ENCODE measurements around the gene AQP3. TPM values are rescaled to one million over a fixed set of nuclear protein-coding genes. Genes with fewer than 3 reads are reported as not detected.

AQP3 gene
- total RNA-seq, 1 experiment from 2014 or later = 1.0 TPM

DNA sequence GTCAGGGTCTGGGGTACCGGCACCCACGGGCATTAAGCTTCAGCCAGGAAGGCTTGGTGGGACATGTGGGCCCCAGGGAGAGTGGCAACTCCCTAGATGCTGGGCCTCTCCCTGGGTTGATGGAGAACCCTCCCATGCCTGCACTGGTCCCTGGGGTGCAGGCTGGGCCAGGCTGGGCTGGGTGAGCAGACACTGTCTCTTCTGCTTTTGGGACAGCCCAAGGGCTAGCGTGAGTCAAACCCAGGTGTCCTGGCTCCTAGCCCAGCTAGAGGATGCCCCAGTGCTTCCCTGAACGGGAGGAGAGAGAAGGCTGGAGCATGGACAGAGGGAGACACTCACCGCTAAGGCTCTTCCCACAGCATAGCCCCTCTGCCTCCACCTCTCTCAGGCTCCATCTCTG lies 39.3 kb downstream of the AQP3 start:
- CTCF ChIA-PET = interaction anchor here (0.6 to 1.4 kb wide), 3 partner anchors 39 to 46 kb away, joined by 3 read pairs; partner anchors contain the start of gene AQP3
- Histone ChIP-seq H3K9me3 (ENCODE audit: control insufficient read depth, insufficient read depth, low read depth, low read length) (no peaks in the 10 kb centered on the region), H3K4me3 (ENCODE audit: low read depth in 2 of 2, low read length in 2 of 2) (no peak overlapping the region), H3K27me3 (ENCODE audit: control insufficient read depth, insufficient read depth, low read length) (no peaks in the 10 kb centered on the region), H3K27ac (ENCODE audit: low read length) (no peak overlapping the region), H3K36me3 (ENCODE audit: control insufficient read depth, insufficient read depth, low read length) (no peaks in the 10 kb centered on the region), H3K4me1 (ENCODE audit: control insufficient read depth, insufficient read depth, low read length) (0 out of 2 replicates have a peak, but pooled peaks cover 2% of the 10 kb centered on the region)
- intact Hi-C loops (cut with micrococcal nuclease; ENCODE audit: unreplicated experiment) (loop anchor here (5.0 kb wide), 1 partner anchor 59 kb away; no protein-coding TSS in a partner anchor), in situ Hi-C loops (cut with HindIII; ENCODE audit: low pct_unique_long_range_greater_than_20kb, low sequenced_read_pairs) (no loop called here)
- BruUV-seq (replicated peaks) = no TSS peak
- no peak for DNase-seq (ENCODE audit: low read depth, low spot score)
- TF ChIP-seq SIN3A (IDR thresholded peaks at IDR 0.05; ENCODE audit: borderline replicate concordance, insufficient read depth, low read depth, low read length) (no peak), POLR2AphosphoS5 (IDR thresholded peaks at IDR 0.05; ENCODE audit: low read depth, low read length) (no peak), TCF7L2 (IDR thresholded peaks at IDR 0.05; ENCODE audit: low read depth, low read length) (no peak)
- TF ChIP-seq, protein P1, sequence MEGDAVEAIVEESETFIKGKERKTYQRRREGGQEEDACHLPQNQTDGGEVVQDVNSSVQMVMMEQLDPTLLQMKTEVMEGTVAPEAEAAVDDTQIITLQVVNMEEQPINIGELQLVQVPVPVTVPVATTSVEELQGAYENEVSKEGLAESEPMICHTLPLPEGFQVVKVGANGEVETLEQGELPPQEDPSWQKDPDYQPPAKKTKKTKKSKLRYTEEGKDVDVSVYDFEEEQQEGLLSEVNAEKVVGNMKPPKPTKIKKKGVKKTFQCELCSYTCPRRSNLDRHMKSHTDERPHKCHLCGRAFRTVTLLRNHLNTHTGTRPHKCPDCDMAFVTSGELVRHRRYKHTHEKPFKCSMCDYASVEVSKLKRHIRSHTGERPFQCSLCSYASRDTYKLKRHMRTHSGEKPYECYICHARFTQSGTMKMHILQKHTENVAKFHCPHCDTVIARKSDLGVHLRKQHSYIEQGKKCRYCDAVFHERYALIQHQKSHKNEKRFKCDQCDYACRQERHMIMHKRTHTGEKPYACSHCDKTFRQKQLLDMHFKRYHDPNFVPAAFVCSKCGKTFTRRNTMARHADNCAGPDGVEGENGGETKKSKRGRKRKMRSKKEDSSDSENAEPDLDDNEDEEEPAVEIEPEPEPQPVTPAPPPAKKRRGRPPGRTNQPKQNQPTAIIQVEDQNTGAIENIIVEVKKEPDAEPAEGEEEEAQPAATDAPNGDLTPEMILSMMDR (IDR thresholded peaks at IDR 0.05) = no peak
- TF ChIP-seq, protein P2, sequence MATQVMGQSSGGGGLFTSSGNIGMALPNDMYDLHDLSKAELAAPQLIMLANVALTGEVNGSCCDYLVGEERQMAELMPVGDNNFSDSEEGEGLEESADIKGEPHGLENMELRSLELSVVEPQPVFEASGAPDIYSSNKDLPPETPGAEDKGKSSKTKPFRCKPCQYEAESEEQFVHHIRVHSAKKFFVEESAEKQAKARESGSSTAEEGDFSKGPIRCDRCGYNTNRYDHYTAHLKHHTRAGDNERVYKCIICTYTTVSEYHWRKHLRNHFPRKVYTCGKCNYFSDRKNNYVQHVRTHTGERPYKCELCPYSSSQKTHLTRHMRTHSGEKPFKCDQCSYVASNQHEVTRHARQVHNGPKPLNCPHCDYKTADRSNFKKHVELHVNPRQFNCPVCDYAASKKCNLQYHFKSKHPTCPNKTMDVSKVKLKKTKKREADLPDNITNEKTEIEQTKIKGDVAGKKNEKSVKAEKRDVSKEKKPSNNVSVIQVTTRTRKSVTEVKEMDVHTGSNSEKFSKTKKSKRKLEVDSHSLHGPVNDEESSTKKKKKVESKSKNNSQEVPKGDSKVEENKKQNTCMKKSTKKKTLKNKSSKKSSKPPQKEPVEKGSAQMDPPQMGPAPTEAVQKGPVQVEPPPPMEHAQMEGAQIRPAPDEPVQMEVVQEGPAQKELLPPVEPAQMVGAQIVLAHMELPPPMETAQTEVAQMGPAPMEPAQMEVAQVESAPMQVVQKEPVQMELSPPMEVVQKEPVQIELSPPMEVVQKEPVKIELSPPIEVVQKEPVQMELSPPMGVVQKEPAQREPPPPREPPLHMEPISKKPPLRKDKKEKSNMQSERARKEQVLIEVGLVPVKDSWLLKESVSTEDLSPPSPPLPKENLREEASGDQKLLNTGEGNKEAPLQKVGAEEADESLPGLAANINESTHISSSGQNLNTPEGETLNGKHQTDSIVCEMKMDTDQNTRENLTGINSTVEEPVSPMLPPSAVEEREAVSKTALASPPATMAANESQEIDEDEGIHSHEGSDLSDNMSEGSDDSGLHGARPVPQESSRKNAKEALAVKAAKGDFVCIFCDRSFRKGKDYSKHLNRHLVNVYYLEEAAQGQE (IDR thresholded peaks at IDR 0.05; ENCODE audit: insufficient read depth in 1 of 2, low read depth in 2 of 2, low read length in 1 of 2) = no peak
- ATAC-seq = peak; percentile 57; the same call in 1 of the 2 replicates
- POLR2A ChIA-PET = no interaction called here

DNA sequence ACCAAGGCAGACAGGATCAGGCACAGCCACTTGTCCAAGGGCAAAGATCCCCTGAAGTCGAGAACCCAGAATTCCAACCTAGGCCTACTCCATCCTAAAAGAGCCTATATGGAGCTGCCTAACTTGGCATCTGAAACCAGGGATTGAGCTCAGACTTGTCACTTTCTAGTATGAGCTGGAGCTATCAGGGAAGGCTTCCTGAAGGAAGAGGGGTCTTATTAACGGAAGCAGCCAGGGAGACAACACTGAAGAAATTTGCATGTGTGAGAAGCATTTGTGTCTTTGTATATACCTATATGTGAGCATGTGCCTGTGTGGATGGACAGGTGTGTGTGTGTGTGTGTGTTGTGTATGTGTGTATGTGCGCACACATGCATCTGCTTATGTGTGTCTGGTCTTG lies 40.3 kb downstream of the AQP3 start:
- POLR2A ChIA-PET = no interaction called here
- 0 out of 2 replicates have a peak, but pooled peaks cover 3% of the 10 kb centered on the region for H3K4me1 ChIP-seq (ENCODE audit: control insufficient read depth, insufficient read depth, low read length)
- intact Hi-C loops (cut with micrococcal nuclease; ENCODE audit: unreplicated experiment) (loop anchor here (5.0 kb wide), 1 partner anchor 60 kb away; no protein-coding TSS in a partner anchor), in situ Hi-C loops (cut with HindIII; ENCODE audit: low pct_unique_long_range_greater_than_20kb, low sequenced_read_pairs) (no loop called here)
- no peak overlapping the region for H3K27ac ChIP-seq (ENCODE audit: low read length)
- no peak overlapping the region for H3K4me3 ChIP-seq (ENCODE audit: low read depth in 2 of 2, low read length in 2 of 2)
- CTCF ChIA-PET = interaction anchor here (1.4 kb wide), 1 partner anchor 45 kb away, joined by 3 read pairs; no protein-coding TSS in a partner anchor
- DNase-seq (ENCODE audit: low read depth, low spot score) (no peak), ATAC-seq (no peak)
- H3K27me3 ChIP-seq (ENCODE audit: control insufficient read depth, insufficient read depth, low read length) = no peaks in the 10 kb centered on the region
- TF ChIP-seq, protein P1 (IDR thresholded peaks at IDR 0.05) = no peak
- TF ChIP-seq TCF7L2 (IDR thresholded peaks at IDR 0.05; ENCODE audit: low read depth, low read length) (no peak), POLR2AphosphoS5 (IDR thresholded peaks at IDR 0.05; ENCODE audit: low read depth, low read length) (no peak), SIN3A (IDR thresholded peaks at IDR 0.05; ENCODE audit: borderline replicate concordance, insufficient read depth, low read depth, low read length) (no peak)
- TF ChIP-seq, protein P2 (IDR thresholded peaks at IDR 0.05; ENCODE audit: insufficient read depth in 1 of 2, low read depth in 2 of 2, low read length in 1 of 2) = no peak
- no TSS peak for BruUV-seq (replicated peaks)
- H3K9me3 ChIP-seq (ENCODE audit: control insufficient read depth, insufficient read depth, low read depth, low read length) = no peaks in the 10 kb centered on the region
- H3K36me3 ChIP-seq (ENCODE audit: control insufficient read depth, insufficient read depth, low read length) = no peaks in the 10 kb centered on the region
